ENCODE results near the gene RGS21. TPM values are rescaled to one million over a fixed set of nuclear protein-coding genes. Genes with fewer than 3 reads are reported as not detected.

RGS21 gene
- total and polyA plus RNA-seq, 2 of the 13 experiments (the other 11 are each of a cell fraction or from before 2014, with no cell fraction given): not detected

- TF ChIP-seq KDM4B (CRISPR knock-in tag; IDR thresholded peaks at IDR 0.05) (no peak), ZKSCAN8 (CRISPR knock-in tag; IDR thresholded peaks at IDR 0.05; ENCODE audit: borderline replicate concordance) (no peak), RXRA (CRISPR knock-in tag; IDR thresholded peaks at IDR 0.05) (no peak), SMAD3 (CRISPR knock-in tag; IDR thresholded peaks at IDR 0.05) (no peak), KDM1A (CRISPR knock-in tag; IDR thresholded peaks at IDR 0.05) (no peak)
- TF ChIP-seq, protein P1, sequence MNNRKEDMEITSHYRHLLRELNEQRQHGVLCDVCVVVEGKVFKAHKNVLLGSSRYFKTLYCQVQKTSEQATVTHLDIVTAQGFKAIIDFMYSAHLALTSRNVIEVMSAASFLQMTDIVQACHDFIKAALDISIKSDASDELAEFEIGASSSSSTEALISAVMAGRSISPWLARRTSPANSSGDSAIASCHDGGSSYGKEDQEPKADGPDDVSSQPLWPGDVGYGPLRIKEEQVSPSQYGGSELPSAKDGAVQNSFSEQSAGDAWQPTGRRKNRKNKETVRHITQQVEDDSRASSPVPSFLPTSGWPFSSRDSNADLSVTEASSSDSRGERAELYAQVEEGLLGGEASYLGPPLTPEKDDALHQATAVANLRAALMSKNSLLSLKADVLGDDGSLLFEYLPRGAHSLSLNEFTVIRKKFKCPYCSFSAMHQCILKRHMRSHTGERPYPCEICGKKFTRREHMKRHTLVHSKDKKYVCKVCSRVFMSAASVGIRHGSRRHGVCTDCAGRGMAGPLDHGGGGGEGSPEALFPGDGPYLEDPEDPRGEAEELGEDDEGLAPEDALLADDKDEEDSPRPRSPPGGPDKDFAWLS (CRISPR knock-in tag; IDR thresholded peaks at IDR 0.05; ENCODE audit: borderline replicate concordance): no peak
These were observed 69.4 kb downstream of the RGS21 start (continued) for GRCh38 chr1:192386051-192386650.

- intact Hi-C loops (cut with micrococcal nuclease; ENCODE audit: unreplicated experiment): no loop called here
- no peak overlapping the region for H3K4me3 ChIP-seq (replicated peaks in 1 of 3; ENCODE audit: insufficient read depth in 1 of 3, low read depth in 2 of 3, low read length in 3 of 3)
- no peaks in the 10 kb centered on the region for H3K36me3 ChIP-seq (replicated peaks in 1 of 2; ENCODE audit: control insufficient read depth in 1 of 2, insufficient read depth in 2 of 2, low read length in 2 of 2)
- in situ Hi-C loops (cut with HindIII; ENCODE audit: extremely low pct_ligation_motif_present, low pct_unique_long_range_greater_than_20kb): no loop called here
- H3K4me1 ChIP-seq (ENCODE audit: insufficient read depth, low read length): no peaks in the 10 kb centered on the region
- no peak for ATAC-seq
- no peaks in the 10 kb centered on the region for H4K20me1 ChIP-seq (ENCODE audit: insufficient read depth, low read length)
- 0% methylated on average over 2 of the region's 2 CpGs for WGBS (ENCODE audit: low lambda C conversion rate)
- H3K27ac ChIP-seq (ENCODE audit: extremely low read length, insufficient read depth, low read length): no peak overlapping the region
- CTCF ChIA-PET (ENCODE audit: low intra/inter-chr PET ratio, low total read pairs): no interaction called here
- H3K27me3 ChIP-seq (ENCODE audit: control insufficient read depth in 1 of 2, insufficient read depth in 2 of 2, low read length in 2 of 2): no peaks in the 10 kb centered on the region
- no TSS peak for BruUV-seq (replicated peaks)
- DNase-seq (ENCODE audit: low spot score): no peak
- H3K9ac ChIP-seq (ENCODE audit: insufficient read depth, low read depth, low read length): no peak overlapping the region
- no peaks in the 10 kb centered on the region for H3K79me2 ChIP-seq (ENCODE audit: insufficient read depth, low read length)
- no peak overlapping the region for H2AFZ ChIP-seq (ENCODE audit: low read length)
- POLR2A ChIA-PET: no interaction called here
- H3K4me2 ChIP-seq (ENCODE audit: low read depth, low read length): no peak overlapping the region
- H3K9me3 ChIP-seq (ENCODE audit: low read length): no peaks in the 10 kb centered on the region
- TF ChIP-seq CBX1 (IDR thresholded peaks at IDR 0.05; ENCODE audit: low read depth): no peak
- TF ChIP-seq RAD21 (CRISPR knock-in tag; IDR thresholded peaks at IDR 0.05): no peak
- no peak for TF ChIP-seq ZNF746 (CRISPR knock-in tag; IDR thresholded peaks at IDR 0.05)
- no peak for TF ChIP-seq NAIF1 (CRISPR knock-in tag; IDR thresholded peaks at IDR 0.05; ENCODE audit: borderline replicate concordance)
- no peak for TF ChIP-seq PCBP1 (IDR thresholded peaks at IDR 0.05; ENCODE audit: borderline replicate concordance, low read depth, low read length)
- no peak for TF ChIP-seq MIER2 (CRISPR knock-in tag; IDR thresholded peaks at IDR 0.05)
- no peak for TF ChIP-seq MLXIP (CRISPR knock-in tag; IDR thresholded peaks at IDR 0.05; ENCODE audit: borderline replicate concordance)
- TF ChIP-seq, protein P2, sequence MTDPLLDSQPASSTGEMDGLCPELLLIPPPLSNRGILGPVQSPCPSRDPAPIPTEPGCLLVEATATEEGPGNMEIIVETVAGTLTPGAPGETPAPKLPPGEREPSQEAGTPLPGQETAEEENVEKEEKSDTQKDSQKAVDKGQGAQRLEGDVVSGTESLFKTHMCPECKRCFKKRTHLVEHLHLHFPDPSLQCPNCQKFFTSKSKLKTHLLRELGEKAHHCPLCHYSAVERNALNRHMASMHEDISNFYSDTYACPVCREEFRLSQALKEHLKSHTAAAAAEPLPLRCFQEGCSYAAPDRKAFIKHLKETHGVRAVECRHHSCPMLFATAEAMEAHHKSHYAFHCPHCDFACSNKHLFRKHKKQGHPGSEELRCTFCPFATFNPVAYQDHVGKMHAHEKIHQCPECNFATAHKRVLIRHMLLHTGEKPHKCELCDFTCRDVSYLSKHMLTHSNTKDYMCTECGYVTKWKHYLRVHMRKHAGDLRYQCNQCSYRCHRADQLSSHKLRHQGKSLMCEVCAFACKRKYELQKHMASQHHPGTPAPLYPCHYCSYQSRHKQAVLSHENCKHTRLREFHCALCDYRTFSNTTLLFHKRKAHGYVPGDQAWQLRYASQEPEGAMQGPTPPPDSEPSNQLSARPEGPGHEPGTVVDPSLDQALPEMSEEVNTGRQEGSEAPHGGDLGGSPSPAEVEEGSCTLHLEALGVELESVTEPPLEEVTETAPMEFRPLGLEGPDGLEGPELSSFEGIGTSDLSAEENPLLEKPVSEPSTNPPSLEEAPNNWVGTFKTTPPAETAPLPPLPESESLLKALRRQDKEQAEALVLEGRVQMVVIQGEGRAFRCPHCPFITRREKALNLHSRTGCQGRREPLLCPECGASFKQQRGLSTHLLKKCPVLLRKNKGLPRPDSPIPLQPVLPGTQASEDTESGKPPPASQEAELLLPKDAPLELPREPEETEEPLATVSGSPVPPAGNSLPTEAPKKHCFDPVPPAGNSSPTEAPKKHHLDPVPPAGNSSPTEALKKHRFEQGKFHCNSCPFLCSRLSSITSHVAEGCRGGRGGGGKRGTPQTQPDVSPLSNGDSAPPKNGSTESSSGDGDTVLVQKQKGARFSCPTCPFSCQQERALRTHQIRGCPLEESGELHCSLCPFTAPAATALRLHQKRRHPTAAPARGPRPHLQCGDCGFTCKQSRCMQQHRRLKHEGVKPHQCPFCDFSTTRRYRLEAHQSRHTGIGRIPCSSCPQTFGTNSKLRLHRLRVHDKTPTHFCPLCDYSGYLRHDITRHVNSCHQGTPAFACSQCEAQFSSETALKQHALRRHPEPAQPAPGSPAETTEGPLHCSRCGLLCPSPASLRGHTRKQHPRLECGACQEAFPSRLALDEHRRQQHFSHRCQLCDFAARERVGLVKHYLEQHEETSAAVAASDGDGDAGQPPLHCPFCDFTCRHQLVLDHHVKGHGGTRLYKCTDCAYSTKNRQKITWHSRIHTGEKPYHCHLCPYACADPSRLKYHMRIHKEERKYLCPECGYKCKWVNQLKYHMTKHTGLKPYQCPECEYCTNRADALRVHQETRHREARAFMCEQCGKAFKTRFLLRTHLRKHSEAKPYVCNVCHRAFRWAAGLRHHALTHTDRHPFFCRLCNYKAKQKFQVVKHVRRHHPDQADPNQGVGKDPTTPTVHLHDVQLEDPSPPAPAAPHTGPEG (CRISPR knock-in tag; IDR thresholded peaks at IDR 0.05): no peak
- no peak for FAIRE-seq
These were observed 78.4 kb downstream of the RGS21 start for GRCh38 chr1:192395211-192395610.

All from HepG2 (cell line).